ENCODE data around the gene C3orf38.
"Not testable (repeated sequence)": the region's sequence is repeated elsewhere in the genome, so short reads cannot be mapped to it uniquely, and the experiment has no call there.

C3orf38 gene

DNA sequence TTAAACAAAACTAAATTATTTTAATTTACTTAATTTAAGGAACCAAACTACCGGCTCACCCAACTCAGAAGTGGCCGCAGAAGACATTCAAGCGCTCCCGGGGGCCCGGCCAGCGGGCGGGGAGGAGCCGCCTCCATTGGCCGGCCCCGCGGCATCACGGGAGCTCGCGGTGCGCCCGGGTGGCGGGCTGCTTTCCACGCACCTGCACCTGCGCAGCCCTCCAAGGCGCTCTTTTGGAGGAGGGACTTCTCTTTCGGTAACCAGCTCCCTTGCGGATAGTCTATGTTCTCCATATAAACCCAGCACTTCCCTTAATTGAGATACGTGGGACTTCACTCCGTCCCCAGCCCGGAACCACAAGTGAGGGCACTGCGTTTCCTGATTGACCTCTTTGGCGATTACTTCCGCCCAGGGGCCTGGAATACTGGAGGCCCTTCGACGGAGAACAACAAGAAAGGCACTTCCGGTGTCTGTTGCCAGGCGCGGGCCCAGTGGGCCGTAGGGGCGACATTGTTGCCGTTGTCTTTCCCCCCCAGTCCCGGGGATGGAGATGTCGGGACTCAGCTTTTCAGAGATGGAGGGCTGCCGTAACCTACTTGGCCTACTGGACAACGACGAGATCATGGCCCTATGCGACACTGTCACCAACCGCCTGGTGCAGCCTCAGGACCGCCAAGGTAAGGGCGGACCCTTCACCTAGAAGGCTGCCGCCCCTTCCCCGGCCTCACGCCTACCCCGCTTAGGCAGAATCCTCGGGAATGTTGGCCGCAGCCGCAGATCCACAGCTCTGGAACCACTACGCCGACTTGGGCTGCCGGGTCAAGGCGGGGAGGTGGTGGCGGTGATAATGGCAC lies at the start of gene C3orf38:
TSS of gene C3orf38 (plus strand) at position 451 of the 854 bp plus-strand sequence. CDS start at position 545, 94 bp downstream.
- DNase-seq (ENCODE audit: low read depth): peak; percentile 90

DNA sequence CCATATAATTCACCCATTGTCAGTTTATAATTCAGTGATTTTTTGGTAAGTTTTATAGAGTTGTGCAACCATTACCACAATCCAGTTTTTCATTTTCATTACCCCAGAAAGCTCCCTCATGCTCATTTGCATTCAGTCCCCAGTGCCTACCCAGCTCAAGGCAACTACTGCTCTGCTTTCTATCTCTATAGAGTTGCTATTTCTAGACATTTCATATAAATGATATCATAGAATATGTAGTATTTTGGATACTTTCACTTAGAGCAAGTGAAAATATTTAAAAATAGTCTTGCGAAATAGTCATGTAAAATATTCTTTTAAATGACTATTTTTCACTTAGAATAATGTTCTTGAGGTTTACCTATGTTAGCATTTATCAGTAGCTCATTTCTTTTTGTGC lies 48.6 kb upstream of the C3orf38 start:
- peak; percentile 9 for DNase-seq (ENCODE audit: low read depth)

DNA sequence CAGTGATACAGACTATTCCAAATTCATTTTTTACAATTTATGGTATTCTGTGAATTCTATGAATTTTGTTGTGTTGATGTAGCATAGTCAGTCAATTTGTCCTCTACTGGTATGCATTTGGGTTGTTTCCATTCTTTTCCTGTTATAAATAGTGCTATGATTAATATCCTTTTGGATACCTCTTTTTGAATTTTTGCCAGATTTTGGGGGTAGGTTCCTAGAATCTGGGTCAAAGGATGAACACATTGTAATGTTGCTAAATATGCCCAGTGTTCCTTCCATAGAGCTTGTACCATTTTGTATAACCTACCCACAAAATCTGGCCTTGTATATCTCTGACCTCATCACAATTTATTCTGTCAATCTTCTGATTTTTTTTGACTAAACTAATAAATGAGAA lies 44.4 kb upstream of the C3orf38 start:
- DNase-seq (ENCODE audit: low read depth): peak; percentile 31

- DNase-seq (ENCODE audit: low read depth): no peak
Measured at GRCh38 chr3:88112289-88112688, 37.5 kb upstream of the C3orf38 start.

DNA sequence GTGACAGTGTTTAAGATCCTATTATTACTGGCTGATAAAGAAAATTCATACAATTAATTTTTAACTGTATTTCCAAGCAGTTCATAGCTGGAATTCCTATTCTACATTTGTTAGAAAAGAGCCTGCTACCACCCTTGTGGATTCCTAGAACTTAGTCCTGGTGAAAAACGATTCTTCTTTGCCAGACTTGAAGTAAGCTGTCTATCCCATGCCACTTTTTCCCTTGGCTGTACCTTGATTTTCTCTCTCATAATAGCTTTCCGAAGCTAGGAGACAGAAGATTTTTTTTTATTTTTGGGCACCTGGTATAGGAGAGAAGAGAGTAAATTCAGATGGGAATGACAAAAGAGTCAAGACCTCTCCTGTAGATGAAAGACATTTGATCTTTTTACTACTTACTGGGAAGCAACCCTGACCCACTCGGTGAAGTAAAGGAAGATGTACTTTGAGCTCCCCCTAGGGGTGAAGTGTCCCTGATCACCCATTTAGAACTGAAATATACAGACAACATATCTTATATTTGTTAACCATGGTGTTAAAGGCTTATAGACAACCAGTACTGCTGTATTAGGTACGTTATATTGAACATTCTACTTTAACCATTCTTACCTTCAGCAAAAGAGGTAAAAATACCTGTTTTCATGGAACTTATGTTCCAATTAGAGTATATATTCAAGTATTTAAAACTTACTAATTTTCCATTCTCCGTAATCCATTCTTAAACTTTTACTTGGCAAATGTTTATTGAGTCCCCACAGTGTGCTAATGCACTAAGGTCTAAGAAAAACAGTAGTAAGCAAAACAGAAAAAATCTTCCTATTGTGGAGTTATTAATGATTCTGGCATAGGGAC lies 36.2 kb upstream of the C3orf38 start:
- peak; percentile 77 for DNase-seq (ENCODE audit: low read depth)

GRCh38 chr3:88114878-88115549 lies 34.7 kb upstream of the C3orf38 start:
- no peak for DNase-seq (ENCODE audit: low read depth)

GRCh38 chr3:88117683-88118082 lies 32.1 kb upstream of the C3orf38 start:
- DNase-seq (ENCODE audit: low read depth): no peak

- DNase-seq (ENCODE audit: low read depth): not testable (repeated sequence)
Measured at GRCh38 chr3:88118603-88119002, 31.2 kb upstream of the C3orf38 start.

- no peak for DNase-seq (ENCODE audit: low read depth)
Measured at GRCh38 chr3:88123526-88123925, 26.2 kb upstream of the C3orf38 start.

DNA sequence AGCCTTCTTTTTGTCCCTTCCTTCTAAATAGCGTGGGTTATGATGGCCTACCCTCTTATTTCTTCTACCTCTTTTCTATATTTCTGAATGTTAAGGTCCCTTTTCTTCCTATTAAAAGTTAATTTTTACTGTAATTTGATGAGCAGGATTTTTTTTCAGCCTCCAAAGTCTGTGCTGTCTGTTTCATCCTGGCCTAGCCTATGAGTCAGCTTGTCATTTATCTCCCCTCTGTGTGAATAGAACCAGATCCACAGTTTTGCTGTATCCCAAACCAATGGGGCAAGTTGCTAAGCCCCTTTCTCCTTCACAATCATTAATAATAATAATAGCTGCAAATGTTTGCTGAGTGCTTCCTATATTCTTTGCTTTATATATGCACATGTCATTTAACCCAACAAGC lies 18.1 kb upstream of the C3orf38 start:
- DNase-seq (ENCODE audit: low read depth): peak; percentile 45

DNA sequence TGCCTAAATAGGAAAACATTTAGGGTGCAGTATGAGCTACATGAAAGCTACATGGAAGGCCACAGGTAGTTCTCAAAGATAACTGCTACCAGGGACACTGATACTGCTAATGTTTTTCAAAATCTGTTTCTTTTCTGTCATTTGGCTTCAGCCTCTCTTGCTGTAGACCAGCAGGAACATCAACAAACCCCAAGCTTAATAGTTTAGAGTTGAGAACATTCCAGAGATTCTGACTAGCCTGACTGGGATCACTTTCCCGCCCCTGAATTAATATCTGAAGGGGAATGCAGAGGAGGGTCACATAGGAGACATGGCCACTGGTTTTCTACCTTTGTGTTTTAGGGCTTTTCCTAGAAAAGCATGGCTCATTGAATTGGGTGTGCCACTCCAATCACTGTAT lies 16.9 kb upstream of the C3orf38 start:
- DNase-seq (ENCODE audit: low read depth): peak; percentile 28

GRCh38 chr3:88133711-88134263 lies 16.0 kb upstream of the C3orf38 start:
- no peak for DNase-seq (ENCODE audit: low read depth)

DNA sequence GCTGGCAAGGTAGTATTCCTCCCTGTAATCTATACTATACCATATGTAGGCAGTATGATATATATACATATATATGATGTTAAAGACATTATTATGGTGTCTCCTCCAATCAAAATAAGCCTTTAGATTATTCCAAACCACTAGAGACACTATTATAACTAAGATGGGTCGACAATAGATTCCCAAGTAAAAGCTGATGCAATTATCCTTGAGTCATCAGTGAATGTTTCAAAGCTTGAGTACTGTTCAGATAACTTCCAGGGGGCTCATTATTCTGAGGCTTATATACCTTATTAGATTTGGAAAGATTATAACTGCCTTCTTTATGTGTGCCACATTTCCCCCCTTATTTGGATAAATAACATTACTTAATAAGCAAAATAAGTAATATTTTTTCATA lies 11.9 kb upstream of the C3orf38 start:
- DNase-seq (ENCODE audit: low read depth): peak; percentile 63

DNA sequence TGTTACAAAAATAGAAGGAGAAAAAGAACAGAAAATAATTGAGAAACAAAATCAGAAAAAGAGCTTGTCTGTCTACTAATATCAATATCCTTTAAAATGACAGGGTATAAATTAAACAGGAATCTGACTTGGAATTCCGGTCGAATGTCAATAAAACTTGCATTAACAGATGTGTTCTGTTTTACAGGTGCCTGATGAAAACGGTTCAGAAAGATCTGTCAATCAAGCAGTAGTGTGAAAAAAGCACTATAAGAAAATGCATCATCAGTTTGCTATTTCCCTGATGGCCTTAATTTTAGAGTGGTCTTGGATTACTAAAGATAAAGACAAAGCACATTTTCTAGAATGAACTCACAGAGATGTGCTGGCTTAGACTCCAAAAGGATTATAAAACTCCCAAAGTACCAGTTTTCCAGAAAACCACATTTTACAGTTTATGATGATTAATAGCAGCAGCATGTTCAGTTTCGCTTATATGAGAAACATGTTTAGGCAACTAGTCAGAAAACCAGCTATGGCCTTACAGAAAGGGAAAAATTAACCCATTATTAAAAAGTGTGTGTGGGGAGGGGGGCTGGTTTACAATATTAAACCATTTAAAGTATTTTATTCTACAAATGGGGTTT lies 8.2 kb upstream of the C3orf38 start:
- DNase-seq (ENCODE audit: low read depth): peak; percentile 82

DNA sequence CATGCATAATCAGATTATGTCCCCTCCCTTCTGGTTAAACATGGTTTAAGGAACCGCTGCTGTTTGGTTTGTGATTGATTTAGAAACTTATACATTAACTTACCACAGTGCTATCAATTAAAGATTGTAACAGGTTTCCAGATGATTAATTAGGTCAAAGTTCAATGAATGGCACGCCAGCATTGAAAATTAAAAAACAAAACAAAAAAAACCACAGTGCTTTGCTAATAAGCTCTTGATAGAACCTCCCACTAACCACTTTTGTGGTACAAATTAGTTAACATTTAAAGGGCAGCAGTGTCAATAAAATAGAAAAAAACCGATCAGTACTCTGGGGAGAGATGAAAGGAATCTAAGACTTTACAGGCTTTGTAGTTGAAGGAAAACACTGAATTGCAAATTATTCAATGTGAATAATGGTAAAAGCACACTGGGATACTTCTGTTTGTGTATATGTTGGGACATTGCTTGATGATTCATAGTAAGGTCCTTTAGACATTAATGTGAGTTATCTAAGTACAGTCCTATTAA lies 7.6 kb upstream of the C3orf38 start:
- peak; percentile 76 for DNase-seq (ENCODE audit: low read depth)

DNA sequence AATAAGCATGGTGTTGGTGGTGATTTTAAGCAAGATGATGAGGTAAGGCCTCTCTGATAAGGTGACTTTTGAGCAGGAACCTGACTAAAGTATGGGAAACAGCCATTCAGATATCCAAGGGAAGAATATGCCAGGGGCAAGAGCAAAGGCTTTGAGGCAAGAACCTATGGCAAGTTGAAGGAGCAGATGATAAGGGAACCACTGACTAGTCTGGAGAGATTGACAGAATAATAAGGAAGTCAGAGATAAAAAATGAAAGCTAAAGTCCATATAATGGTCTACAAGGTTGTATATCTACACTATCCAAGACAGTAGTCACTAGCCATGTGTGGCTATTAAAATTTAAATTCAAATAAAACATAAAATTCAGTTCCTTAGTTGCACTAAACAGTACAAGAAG lies 2.5 kb upstream of the C3orf38 start:
- DNase-seq (ENCODE audit: low read depth): no peak

DNA sequence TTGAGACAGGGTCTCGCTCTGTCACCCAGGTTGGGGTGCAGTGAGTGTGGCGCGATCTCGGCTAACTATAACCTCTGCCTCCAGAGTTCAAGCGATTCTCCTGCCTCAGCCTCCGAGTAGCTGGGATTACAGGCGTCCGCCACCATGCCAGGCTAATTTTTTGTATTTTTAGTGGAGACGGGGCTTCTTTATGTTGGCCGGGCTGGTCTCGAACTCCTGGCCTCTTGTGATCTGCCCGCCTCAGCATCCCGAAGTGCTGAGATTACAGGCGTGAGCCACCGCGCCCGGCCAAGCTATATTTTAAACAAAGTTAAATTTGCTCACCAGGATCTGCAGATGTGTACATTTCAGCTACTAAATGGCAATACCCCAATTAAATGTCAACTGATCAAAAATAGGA lies 1.1 kb upstream of the C3orf38 start:
- no peak for DNase-seq (ENCODE audit: low read depth)

GRCh38 chr3:88149101-88149508 lies 654 bp upstream of the C3orf38 start:
- peak; percentile 11 for DNase-seq (ENCODE audit: low read depth)

GRCh38 chr3:88150371-88150770 lies 612 bp downstream of the C3orf38 start:
- DNase-seq (ENCODE audit: low read depth): peak; percentile 18

GRCh38 chr3:88150806-88151205 lies 1.0 kb downstream of the C3orf38 start:
- DNase-seq (ENCODE audit: low read depth): no peak

DNA sequence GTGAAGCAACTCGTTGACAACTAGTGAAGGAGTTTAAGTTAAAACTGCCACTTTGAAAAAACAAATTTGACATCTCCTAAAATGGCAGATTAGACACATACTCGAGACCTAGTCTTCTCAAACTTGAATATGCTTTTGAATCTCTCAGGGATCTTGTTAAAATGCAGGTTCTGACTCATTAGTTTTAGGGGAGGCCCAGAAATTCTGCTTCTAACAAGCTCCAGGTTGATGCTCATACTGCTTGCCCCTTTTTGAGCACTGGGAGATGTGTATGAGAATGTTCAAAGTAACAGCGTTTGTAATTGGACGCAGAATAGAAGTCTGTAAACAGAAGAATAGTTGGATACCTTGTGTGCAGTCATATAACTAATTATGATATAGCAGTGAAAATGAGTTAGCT lies 1.6 kb downstream of the C3orf38 start:
- DNase-seq (ENCODE audit: low read depth): no peak

All from iris pigment epithelial cell (primary cell).